Measurements from ENCODE around the gene DUT.

DUT gene

DNA sequence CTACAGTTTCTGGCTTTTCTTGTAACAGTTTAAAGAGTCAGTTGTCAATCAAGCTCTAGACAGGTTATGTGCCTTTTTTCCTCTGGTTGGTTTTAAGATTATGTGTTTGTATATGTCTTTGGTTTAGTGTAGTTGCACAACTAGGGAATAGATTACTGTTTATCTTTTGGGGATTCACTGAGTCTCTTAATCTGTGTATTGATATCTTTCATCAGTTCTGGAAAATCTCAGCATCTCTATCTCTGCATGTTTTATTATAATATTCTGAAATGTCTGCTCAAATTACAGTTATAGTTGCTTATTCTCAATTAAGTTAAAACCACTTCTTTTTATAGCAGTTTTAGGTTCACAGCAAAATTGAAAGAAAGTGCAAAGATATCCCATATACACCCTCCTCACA, 14.3 kb downstream of the DUT start:
- Histone ChIP-seq H3F3A (ENCODE audit: insufficient read depth, low read length) (no peaks in the 10 kb centered on the region), H4K20me1 (ENCODE audit: insufficient read depth, low read length) (no peaks in the 10 kb centered on the region), H3K9me3 (replicated peaks; ENCODE audit: insufficient read depth, low read length) (no peaks in the 10 kb centered on the region), H3K36me3 (replicated peaks; ENCODE audit: insufficient read depth, low read length) (peaks cover 8% of the 10 kb centered on the region; the same call in 1 of the 2 replicates), H3K9ac (ENCODE audit: low read length) (no peak overlapping the region), H3K4me1 (ENCODE audit: low read length) (no peaks in the 10 kb centered on the region), H3K4me3 (ENCODE audit: low read length) (no peak overlapping the region), H3K27me3 (replicated peaks; ENCODE audit: insufficient read depth, low read length) (no peaks in the 10 kb centered on the region), H2AFZ (ENCODE audit: low read length) (no peak overlapping the region), H3K79me2 (ENCODE audit: low read length) (no peaks in the 10 kb centered on the region), H3K9me2 (replicated peaks; ENCODE audit: insufficient read depth, low read length) (no peaks in the 10 kb centered on the region), H3K27ac (ENCODE audit: low read length) (no peak overlapping the region), H3K4me2 (ENCODE audit: low read depth, low read length) (no peak overlapping the region)
- no peak for TF ChIP-seq EZH2phosphoT487 (IDR thresholded peaks at IDR 0.05; ENCODE audit: low read length)
- no peak for TF ChIP-seq EZH2 (optimal IDR thresholded peaks at IDR 0.05; ENCODE audit: low read depth, low read length)
- TF ChIP-seq, protein P1, sequence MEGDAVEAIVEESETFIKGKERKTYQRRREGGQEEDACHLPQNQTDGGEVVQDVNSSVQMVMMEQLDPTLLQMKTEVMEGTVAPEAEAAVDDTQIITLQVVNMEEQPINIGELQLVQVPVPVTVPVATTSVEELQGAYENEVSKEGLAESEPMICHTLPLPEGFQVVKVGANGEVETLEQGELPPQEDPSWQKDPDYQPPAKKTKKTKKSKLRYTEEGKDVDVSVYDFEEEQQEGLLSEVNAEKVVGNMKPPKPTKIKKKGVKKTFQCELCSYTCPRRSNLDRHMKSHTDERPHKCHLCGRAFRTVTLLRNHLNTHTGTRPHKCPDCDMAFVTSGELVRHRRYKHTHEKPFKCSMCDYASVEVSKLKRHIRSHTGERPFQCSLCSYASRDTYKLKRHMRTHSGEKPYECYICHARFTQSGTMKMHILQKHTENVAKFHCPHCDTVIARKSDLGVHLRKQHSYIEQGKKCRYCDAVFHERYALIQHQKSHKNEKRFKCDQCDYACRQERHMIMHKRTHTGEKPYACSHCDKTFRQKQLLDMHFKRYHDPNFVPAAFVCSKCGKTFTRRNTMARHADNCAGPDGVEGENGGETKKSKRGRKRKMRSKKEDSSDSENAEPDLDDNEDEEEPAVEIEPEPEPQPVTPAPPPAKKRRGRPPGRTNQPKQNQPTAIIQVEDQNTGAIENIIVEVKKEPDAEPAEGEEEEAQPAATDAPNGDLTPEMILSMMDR (IDR thresholded peaks at IDR 0.05; ENCODE audit: low read length): no peak
- DNase-seq: no peak

DNA sequence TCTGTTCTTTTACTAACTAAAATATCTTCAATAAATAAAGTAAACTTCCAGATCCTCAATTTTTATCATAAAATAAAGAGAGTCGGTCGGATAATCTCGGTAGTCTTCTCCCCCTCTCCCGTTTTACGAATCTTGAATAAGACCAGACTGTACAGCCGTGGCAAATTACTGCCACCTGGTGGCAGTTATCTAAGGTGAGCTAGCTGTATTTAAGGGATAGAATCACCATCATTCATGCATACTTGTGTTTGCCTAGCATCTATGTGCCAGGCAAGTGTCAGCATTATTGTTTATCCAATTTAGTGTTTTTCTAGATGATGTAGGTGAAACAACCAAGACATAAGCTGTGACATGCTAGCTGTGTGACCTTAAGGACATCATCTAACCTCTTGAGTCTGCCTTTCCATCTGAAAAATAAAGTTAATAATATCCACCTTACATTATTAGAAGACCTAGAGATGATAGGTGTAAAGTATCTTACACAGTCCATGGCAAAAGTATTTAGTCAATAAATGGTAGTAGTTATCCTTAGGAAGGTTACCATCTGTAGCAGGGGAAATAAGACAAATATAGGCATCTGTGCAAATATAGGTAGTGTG, 21.3 kb downstream of the DUT start:
- Histone ChIP-seq H3K36me3 (replicated peaks; ENCODE audit: insufficient read depth, low read length) (no peaks in the 10 kb centered on the region), H4K20me1 (ENCODE audit: insufficient read depth, low read length) (no peaks in the 10 kb centered on the region), H3K9ac (ENCODE audit: low read length) (no peak overlapping the region), H3K27me3 (replicated peaks; ENCODE audit: insufficient read depth, low read length) (no peaks in the 10 kb centered on the region), H2AFZ (ENCODE audit: low read length) (no peak overlapping the region), H3K27ac (ENCODE audit: low read length) (no peak overlapping the region), H3K4me2 (ENCODE audit: low read depth, low read length) (0 out of 2 replicates have a peak overlapping the region, but pooled peaks have one; percentile 19), H3K4me1 (ENCODE audit: low read length) (no peaks in the 10 kb centered on the region), H3K4me3 (ENCODE audit: low read length) (no peak overlapping the region), H3K9me3 (replicated peaks; ENCODE audit: insufficient read depth, low read length) (no peaks in the 10 kb centered on the region), H3K79me2 (ENCODE audit: low read length) (no peaks in the 10 kb centered on the region), H3F3A (ENCODE audit: insufficient read depth, low read length) (peaks cover 11% of the 10 kb centered on the region; the same call in 1 of the 2 replicates), H3K9me2 (replicated peaks; ENCODE audit: insufficient read depth, low read length) (no peaks in the 10 kb centered on the region)
- DNase-seq: peak; percentile 84
- TF ChIP-seq EZH2phosphoT487 (IDR thresholded peaks at IDR 0.05; ENCODE audit: low read length): no peak
- TF ChIP-seq, protein P1 (IDR thresholded peaks at IDR 0.05; ENCODE audit: low read length): peak; percentile 86

DNA sequence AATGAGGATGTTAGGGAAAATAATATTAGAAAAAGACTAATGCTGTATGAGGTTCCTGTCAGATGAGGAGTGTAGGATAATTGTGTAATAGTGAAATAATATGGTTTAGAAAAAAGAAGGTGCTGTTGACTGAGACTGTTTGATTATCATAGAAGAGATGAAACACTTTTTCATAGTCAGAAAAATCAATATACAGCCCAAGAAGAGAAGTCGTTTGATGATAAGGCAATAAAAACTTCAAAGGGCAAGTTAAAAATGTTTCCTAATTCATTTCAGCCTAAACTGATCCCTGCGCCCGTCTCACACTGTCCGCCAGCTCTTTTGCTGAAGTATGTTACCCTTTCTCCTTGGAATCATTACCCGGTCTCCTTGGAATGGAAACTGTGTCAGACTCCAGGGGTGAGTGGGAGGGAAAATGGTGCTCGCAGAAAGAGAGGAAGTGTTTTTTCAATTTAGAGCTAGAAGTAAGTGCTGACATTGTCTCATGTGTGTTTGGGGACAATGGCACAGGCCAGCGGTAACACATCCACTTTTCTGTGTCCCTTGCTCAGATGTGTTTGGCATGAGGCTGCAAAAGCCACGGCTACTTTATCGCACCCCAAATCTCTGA, 23.6 kb downstream of the DUT start:
- peak overlapping the region; percentile 32 for H2AFZ ChIP-seq (ENCODE audit: low read length)
- peak overlapping the region; percentile 3; the same call in 1 of the 2 replicates for H3K4me3 ChIP-seq (ENCODE audit: low read length)
- no peaks in the 10 kb centered on the region for H3K9me2 ChIP-seq (replicated peaks; ENCODE audit: insufficient read depth, low read length)
- no peak overlapping the region for H3K9ac ChIP-seq (ENCODE audit: low read length)
- H3K79me2 ChIP-seq (ENCODE audit: low read length): no peaks in the 10 kb centered on the region
- H3K36me3 ChIP-seq (replicated peaks; ENCODE audit: insufficient read depth, low read length): no peaks in the 10 kb centered on the region
- H4K20me1 ChIP-seq (ENCODE audit: insufficient read depth, low read length): no peaks in the 10 kb centered on the region
- peak overlapping the region; percentile 41; the same call in 1 of the 2 replicates for H3K4me2 ChIP-seq (ENCODE audit: low read depth, low read length)
- H3K4me1 ChIP-seq (ENCODE audit: low read length): peaks cover 7% of the 10 kb centered on the region
- no peak for DNase-seq
- peak overlapping the region; percentile 25; the same call in 1 of the 2 replicates for H3K27ac ChIP-seq (ENCODE audit: low read length)
- TF ChIP-seq, protein P1 (IDR thresholded peaks at IDR 0.05; ENCODE audit: low read length): no peak
- TF ChIP-seq EZH2 (optimal IDR thresholded peaks at IDR 0.05; ENCODE audit: low read depth, low read length) (no peak), EZH2phosphoT487 (IDR thresholded peaks at IDR 0.05; ENCODE audit: low read length) (no peak)
- H3K9me3 ChIP-seq (replicated peaks; ENCODE audit: insufficient read depth, low read length): no peaks in the 10 kb centered on the region
- H3F3A ChIP-seq (ENCODE audit: insufficient read depth, low read length): peaks cover 11% of the 10 kb centered on the region; the same call in 1 of the 2 replicates
- H3K27me3 ChIP-seq (replicated peaks; ENCODE audit: insufficient read depth, low read length): no peaks in the 10 kb centered on the region
